Endothelial cell of umbilical vein (primary cell): ENCODE measurements around the gene AP3S2. TPM values are rescaled to one million over a fixed set of nuclear protein-coding genes. Genes with fewer than 3 reads are reported as not detected.

ENCODE experiments used
- BruUV-seq: library from RNA; stranded (reverse); fragments of 400-500 nt; replicated peaks from 2 replicates; lab custom pipeline; 2021; lab: Mats Ljungman, UMichigan
- CTCF ChIA-PET: fragments of 300-600, 350-600 bp; sonication (Branson Sonifier 250); formaldehyde crosslinking; loops from one replicate; lab custom pipeline; 2021; ENCODE audit warnings: antibody characterized with exemption, inconsistent platforms; lab: Charles Lee
- POLR2A ChIA-PET: fragments of 300-600, 350-600 bp; sonication (Branson Sonifier 250); formaldehyde crosslinking; loops from one replicate; lab custom pipeline; 2021; ENCODE audit warnings: antibody characterized with exemption, inconsistent platforms; lab: Charles Lee
- DNase-seq: peaks from one replicate; pipeline ENCODE4 v3.0.0-alpha.2; 2011; ENCODE audit warnings: low read depth, low spot score
- FAIRE-seq: peaks from 2 replicates; lab custom pipeline; 2011; peaks lifted over from hg19 to GRCh38; lab: Jason Lieb, UNC
- H2AFZ ChIP-seq: 2 replicates; pipeline ENCODE4 v1.6.0; 2012; ENCODE audit warnings: low read depth, low read length, control low read depth, inconsistent platforms
- H3K27ac ChIP-seq: 2 replicates; pipeline ENCODE4 v1.5.1; 2011; ENCODE audit warnings: low read depth, mild to moderate bottlenecking, control low read depth, low read length, moderate library complexity; ENCODE audit not compliant: insufficient read depth
- H3K27me3 ChIP-seq, 2 experiments: 2 replicates each; pipeline versions ENCODE4 v1.6.0 to v1.6.1; 2011; ENCODE audit warnings: low read length in 2 of 2, mixed read lengths in 1 of 2; ENCODE audit not compliant: control insufficient read depth in 2 of 2, insufficient read depth in 2 of 2
- H3K36me3 ChIP-seq, 2 experiments: 2 replicates in 1 of 2; 3 replicates in 1 of 2; pipeline ENCODE4 v1.5.1; 2011; ENCODE audit warnings: low read length in 2 of 2, mild to moderate bottlenecking in 1 of 2, moderate library complexity in 1 of 2; ENCODE audit not compliant: control insufficient read depth in 2 of 2, insufficient read depth in 2 of 2; ENCODE audit errors: extremely low read depth in 1 of 2
- H3K4me1 ChIP-seq: 3 replicates; pipeline ENCODE4 v1.5.1; 2011; ENCODE audit warnings: mild to moderate bottlenecking, low read length; ENCODE audit not compliant: control insufficient read depth, insufficient read depth; ENCODE audit errors: extremely low read depth
- H3K4me2 ChIP-seq: 2 replicates; pipeline ENCODE4 v1.6.1; 2011; ENCODE audit warnings: low read length, control low read depth, mixed read lengths; ENCODE audit not compliant: insufficient read depth
- H3K4me3 ChIP-seq, 3 experiments: fragments of 200-600 bp in 1 of 3; sonication (generic), shearing (Covaris generic) in 1 of 3; replicated peaks in 1 of 3; 2 replicates each; pipeline ENCODE4 v1.5.1; 2011 to 2016; ENCODE audit warnings: control low read depth in 3 of 3, low read length in 3 of 3, mild to moderate bottlenecking in 2 of 3, inconsistent platforms in 1 of 3, low read depth in 1 of 3, moderate library complexity in 1 of 3; ENCODE audit not compliant: insufficient read depth in 1 of 3
- H3K79me2 ChIP-seq: 2 replicates; pipeline ENCODE4 v1.6.0; 2012; ENCODE audit warnings: low read length, inconsistent platforms; ENCODE audit not compliant: control insufficient read depth, insufficient read depth
- H3K9ac ChIP-seq: replicated peaks from 2 replicates; pipeline ENCODE3; 2011; ENCODE audit warnings: low read length, control low read depth; ENCODE audit not compliant: insufficient read depth; ENCODE audit errors: extremely low read depth
- H3K9me1 ChIP-seq: replicated peaks from 3 replicates; pipeline ENCODE4 v1.6.0; 2011; ENCODE audit warnings: mild to moderate bottlenecking, low read length; ENCODE audit not compliant: control insufficient read depth, insufficient read depth; ENCODE audit errors: extremely low read depth
- H3K9me3 ChIP-seq: replicated peaks from 2 replicates; pipeline ENCODE4 v1.5.1; 2012; ENCODE audit warnings: low read length, inconsistent platforms; ENCODE audit not compliant: control insufficient read depth, insufficient read depth
- H4K20me1 ChIP-seq: replicated peaks from 2 replicates; pipeline ENCODE3; 2011; ENCODE audit warnings: mild to moderate bottlenecking, low read length; ENCODE audit not compliant: control insufficient read depth, insufficient read depth; ENCODE audit errors: extremely low read depth
- CTCF ChIP-seq, 2 donors: IDR thresholded peaks; 1 replicate in 1 of 2; 2 replicates in 1 of 2; pipeline ENCODE4 v1.5.1; 2011; ENCODE audit warnings: low read length in 2 of 2, mild to moderate bottlenecking in 2 of 2, moderate library complexity in 2 of 2, control low read depth in 1 of 2, inconsistent platforms in 1 of 2, low read depth in 1 of 2; ENCODE audit not compliant: insufficient read depth in 1 of 2; ENCODE audit errors: extremely low read depth in 1 of 2
- EZH2 ChIP-seq: IDR thresholded peaks from 2 replicates; pipeline ENCODE4 v1.6.1; 2012; ENCODE audit warnings: borderline replicate concordance, low read depth, mild to moderate bottlenecking, moderate library complexity, low read length, inconsistent platforms; ENCODE audit not compliant: severe bottlenecking
- FOS ChIP-seq: IDR thresholded peaks from 2 replicates; pipeline ENCODE4 v1.6.1; 2011; ENCODE audit warnings: mild to moderate bottlenecking, low read length, moderate library complexity, borderline replicate concordance; ENCODE audit not compliant: insufficient read depth
- GATA2 ChIP-seq: IDR thresholded peaks from 2 replicates; pipeline ENCODE4 v1.7.0; 2011; ENCODE audit warnings: low read depth, mild to moderate bottlenecking, moderate library complexity, mixed read lengths, low read length; ENCODE audit not compliant: insufficient read length, insufficient read depth
- JUN ChIP-seq: IDR thresholded peaks from 2 replicates; pipeline ENCODE4 v1.6.1; 2011; ENCODE audit warnings: borderline replicate concordance, low read depth; ENCODE audit not compliant: insufficient read length, insufficient read depth
- MAX ChIP-seq: IDR thresholded peaks from 2 replicates; pipeline ENCODE4 v1.6.1; 2011; ENCODE audit not compliant: insufficient read depth, insufficient read length
- MYC ChIP-seq: IDR thresholded peaks from one replicate; pipeline ENCODE4 v1.6.1; 2011; ENCODE audit warnings: mild to moderate bottlenecking, low read depth, low read length
- POLR2A ChIP-seq: IDR thresholded peaks from 2 replicates; pipeline ENCODE4 v1.6.1; 2012; ENCODE audit warnings: low read depth, mild to moderate bottlenecking, control low read depth, low read length
- POLR2AphosphoS5 ChIP-seq: IDR thresholded peaks from 2 replicates; pipeline ENCODE4 v1.6.1; 2012; ENCODE audit warnings: low read depth, mild to moderate bottlenecking, control low read depth, low read length, moderate library complexity; ENCODE audit not compliant: insufficient read depth
- dilution Hi-C: fragments of 300-500 bp; cut with MboI; formaldehyde crosslinking; loops from one replicate; pipeline ENCODE4 v1.15.0; 2019; ENCODE audit warnings: low sequenced_read_pairs; ENCODE audit not compliant: extremely low pct_ligation_motif_present
- intact Hi-C: fragments of 100-400 bp; cut with micrococcal nuclease; formaldehyde crosslinking; loops from one replicate; pipeline ENCODE4 v1.10.0; 2022
- polyA plus RNA-seq, 4 experiments: library from polyadenylated mRNA; depleted of rRNA in 3 of 4; stranded (reverse) in 3 of 4; unstranded in 1 of 4; fragments of >200 nt; gene quantifications; 2 replicates each; pipeline versions ENCODE4 v1.2.1 to v1.2.3, GENCODE V29; 2011 to 2012; ENCODE audit warnings: missing spikeins in 1 of 4
- total RNA-seq: library from RNA; stranded (reverse); gene quantifications from 2 replicates; pipeline ENCODE4 v1.2.3, GENCODE V29; 2021

The AP3S2 gene
- total and polyA plus RNA-seq, 2 donors (not counting 3 experiments of a cell fraction or from before 2014, with no cell fraction given), result 14.6 to 31.1 TPM

GRCh38 chr15:89907289-89907688 is 13.5 kb upstream of the AP3S2 start:
- dilution Hi-C loops, result no loop called here
- CTCF ChIA-PET, result no interaction called here
- H3K4me2 ChIP-seq, result no peak overlapping the region

More at GRCh38 chr15:89907289-89907688, 13.5 kb upstream of the AP3S2 start:
- Histone ChIP-seq H4K20me1 (no peaks in the 10 kb centered on the region), H3K9me1 (no peaks in the 10 kb centered on the region), H3K4me3 (no peak overlapping the region), H3K36me3 (peaks cover 0 to 21% of the 10 kb centered on the region in 2 experiments), H3K9me3 (no peaks in the 10 kb centered on the region), H3K27me3 (no peaks in the 10 kb centered on the region), H3K27ac (no peak overlapping the region), H2AFZ (no peak overlapping the region), H3K79me2 (no peaks in the 10 kb centered on the region), H3K9ac (no peak overlapping the region), H3K4me1 (peaks cover 7% of the 10 kb centered on the region)
- BruUV-seq, result no TSS peak
- no peak for DNase-seq
- TF ChIP-seq POLR2A, result no peak
- TF ChIP-seq MAX, result no peak
- TF ChIP-seq FOS, result no peak
- TF ChIP-seq CTCF (IDR thresholded peaks at IDR 0.05; ENCODE audit: extremely low read depth in 1 of 2, insufficient read depth in 1 of 2, low read depth in 1 of 2, low read length in 2 of 2), result no peak
- TF ChIP-seq POLR2AphosphoS5, result no peak
- no peak for TF ChIP-seq GATA2
- no peak for TF ChIP-seq EZH2
- TF ChIP-seq JUN, result no peak
- no peak for TF ChIP-seq MYC
- FAIRE-seq, result no peak
- POLR2A ChIA-PET, result no interaction called here
- intact Hi-C loops, result no loop called here
